ENCODE measurements around the gene RAB43. TPM values are rescaled to one million over a fixed set of nuclear protein-coding genes. Genes with fewer than 3 reads are reported as not detected.

RAB43 gene
- total and polyA plus RNA-seq, 7 experiments from 2014 or later: 27.2 to 122 (median 59.4) TPM

DNA sequence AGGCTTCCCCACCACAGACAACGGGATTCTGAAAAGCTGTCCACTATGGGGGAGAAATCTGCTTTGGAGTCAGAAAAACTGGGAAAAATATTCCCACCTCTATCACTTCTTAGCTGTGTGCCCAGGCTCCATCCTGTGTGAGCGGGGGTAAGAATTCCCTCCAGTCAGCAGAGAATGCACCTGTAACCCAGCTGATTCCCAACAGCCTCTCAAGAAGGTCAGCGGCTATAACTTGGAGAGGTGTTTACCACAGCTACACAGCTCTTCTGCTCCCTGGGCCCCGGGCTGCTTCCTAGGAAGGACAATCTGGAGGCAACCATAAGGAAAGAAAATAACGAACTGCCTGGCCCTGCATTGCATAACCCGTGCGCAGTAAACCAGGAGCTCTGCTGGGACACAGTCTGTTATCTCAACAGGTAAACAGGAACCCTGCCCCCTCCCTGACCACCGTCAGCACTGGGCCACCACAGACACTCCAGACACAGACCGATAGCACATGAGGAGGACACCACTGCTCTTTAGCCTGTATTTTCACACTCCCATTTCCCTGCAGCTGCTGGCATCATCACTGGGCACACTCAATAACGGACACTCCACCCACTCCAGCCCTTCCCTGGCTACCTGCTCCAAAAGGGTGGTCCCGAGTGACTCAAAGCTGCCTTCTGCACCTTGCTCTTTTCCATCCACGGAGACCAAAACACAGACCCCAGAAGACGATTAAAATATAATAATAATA lies 2.1 kb downstream of the RAB43 start:
- Mint-ChIP-seq H3K4me3 (peak overlapping the region; percentile 86 to 99 (median 98)), H3K36me3 (peaks cover 6 to 43% (median 39%) of the 10 kb centered on the region in 5 donors), H3K4me1 (peaks cover 26 to 64% (median 48%) of the 10 kb centered on the region in 7 donors), H3K9me3 (no peaks in the 10 kb centered on the region), H3K27ac (peak overlapping the region; percentile 91 to 100 (median 97)), H3K27me3 (no peaks in the 10 kb centered on the region)
- POLR2A ChIA-PET: interaction anchor here (0.7 to 8.9 kb wide), 25 partner anchors 10 to 197 kb away, joined by 3 to 111 read pairs (median 7); partner anchors contain the start of genes CFAP92, CNBP and COPG1
- ATAC-seq (no peak), DNase-seq (peak in 1 of 9 donors; percentile 35)
- Histone ChIP-seq H3K27ac (ENCODE audit: low read depth, low read length) (peak overlapping the region; percentile 83), H3K9me3 (ENCODE audit: control insufficient read depth in 2 of 3, low read length in 3 of 3) (no peaks in the 10 kb centered on the region), H3K27me3 (ENCODE audit: control insufficient read depth in 2 of 2, insufficient read depth in 2 of 2, low read length in 2 of 2) (no peaks in the 10 kb centered on the region), H3K4me3 (ENCODE audit: low read length) (peak overlapping the region; percentile 95), H3K4me1 (ENCODE audit: control insufficient read depth in 2 of 2, insufficient read depth in 2 of 2, low read length in 2 of 2) (peaks cover 32 to 39% of the 10 kb centered on the region in 2 donors), H3K36me3 (ENCODE audit: control insufficient read depth in 2 of 3, insufficient read depth in 3 of 3, low read length in 3 of 3) (peaks cover 0 to 27% (median 6%) of the 10 kb centered on the region in 3 experiments)
- CTCF ChIA-PET: interaction anchor here (0.8 to 3.9 kb wide), 15 partner anchors 11 to 197 kb away, joined by 3 to 47 read pairs (median 3); no protein-coding TSS in a partner anchor
- intact Hi-C loops (cut with micrococcal nuclease): loop anchor here (1.0 to 10.0 kb wide), 25 partner anchors 7 to 503 kb away; partner anchors contain the start of genes ACAD9 (in 2 of the 2), CNBP (in 2 of the 2), COPG1 (in 2 of the 2) and HMCES (in 2 of the 2)

DNA sequence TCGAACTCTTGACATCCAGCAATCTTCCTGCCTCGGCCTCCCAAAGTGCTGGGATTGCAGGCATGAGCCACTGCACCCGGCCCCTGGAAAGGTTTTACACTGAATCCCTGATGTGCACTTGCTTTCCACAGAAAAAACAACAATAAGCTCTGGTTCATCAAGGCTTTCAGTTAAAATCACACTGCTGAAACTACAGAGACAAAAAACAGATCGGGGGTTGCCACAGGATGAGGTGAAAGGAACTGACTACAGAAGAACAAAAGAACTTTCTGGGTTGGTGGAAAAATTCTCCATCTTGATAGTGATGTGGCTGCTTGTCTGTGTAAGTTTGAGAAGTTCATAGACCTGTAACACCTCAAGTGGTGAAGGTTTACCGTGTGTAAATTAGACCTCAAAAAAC lies 2.9 kb downstream of the RAB43 start:
- CTCF ChIA-PET: interaction anchor here (0.6 to 3.9 kb wide), 12 partner anchors 13 to 149 kb away, joined by 3 to 47 read pairs (median 3); no protein-coding TSS in a partner anchor
- peak; percentile 60 for ATAC-seq
- Histone ChIP-seq H3K4me1 (ENCODE audit: control insufficient read depth in 2 of 2, insufficient read depth in 2 of 2, low read length in 2 of 2) (peaks cover 32 to 47% of the 10 kb centered on the region in 2 donors), H3K27ac (ENCODE audit: low read depth, low read length) (peak overlapping the region; percentile 83), H3K36me3 (ENCODE audit: control insufficient read depth in 2 of 3, insufficient read depth in 3 of 3, low read length in 3 of 3) (peaks cover 0 to 32% (median 6%) of the 10 kb centered on the region in 3 experiments), H3K4me3 (ENCODE audit: low read length) (peak overlapping the region; percentile 95), H3K27me3 (ENCODE audit: control insufficient read depth in 2 of 2, insufficient read depth in 2 of 2, low read length in 2 of 2) (no peaks in the 10 kb centered on the region), H3K9me3 (ENCODE audit: control insufficient read depth in 2 of 3, low read length in 3 of 3) (no peaks in the 10 kb centered on the region)
- Mint-ChIP-seq H3K27ac (peak overlapping the region; percentile 91 to 100 (median 97)), H3K36me3 (peaks cover 9 to 47% (median 42%) of the 10 kb centered on the region in 5 donors), H3K9me3 (no peaks in the 10 kb centered on the region), H3K27me3 (no peaks in the 10 kb centered on the region), H3K4me3 (peak overlapping the region; percentile 86 to 99 (median 98)), H3K4me1 (peaks cover 34 to 72% (median 56%) of the 10 kb centered on the region in 7 donors)
- DNase-seq: peak in 8 of 9 donors; percentile 30 to 94 (median 91)
- intact Hi-C loops (cut with micrococcal nuclease): loop anchor here (1.0 to 5.0 kb wide), 6 partner anchors 14 to 131 kb away; partner anchors contain the start of genes CNBP (in 1 of the 2) and COPG1 (in 1 of the 2)
- POLR2A ChIA-PET: interaction anchor here (0.6 to 8.9 kb wide), 26 partner anchors 9 to 331 kb away, joined by 3 to 111 read pairs (median 4); partner anchors contain the start of genes CFAP92, CNBP, COPG1 and GP9

DNA sequence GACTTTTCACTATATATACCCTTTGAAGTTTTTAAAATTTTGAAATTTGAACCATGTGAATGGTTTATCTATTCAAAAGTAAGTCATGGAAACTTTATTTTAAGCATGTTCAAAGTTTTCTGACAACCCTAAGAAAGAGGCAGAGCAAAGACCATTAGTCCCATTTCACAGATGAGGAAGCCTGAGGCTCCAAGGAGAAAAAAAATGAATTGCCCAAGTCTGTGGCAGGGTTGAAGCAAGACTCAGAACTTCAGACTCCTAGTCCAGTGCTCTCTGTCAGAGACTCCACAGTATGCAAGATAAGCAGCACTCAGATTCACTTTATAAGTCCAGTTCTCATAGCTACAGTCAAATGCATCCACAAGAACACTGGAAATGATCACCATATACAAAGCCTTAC lies 4.5 kb downstream of the RAB43 start:
- ChIA-PET CTCF (interaction anchor here (1.1 to 3.9 kb wide), 5 partner anchors 15 to 147 kb away, joined by 3 to 47 read pairs (median 6); no protein-coding TSS in a partner anchor), POLR2A (interaction anchor here (0.9 to 8.9 kb wide), 11 partner anchors 7 to 238 kb away, joined by 3 to 111 read pairs (median 60); partner anchors contain the start of genes ACAD9, CNBP and COPG1)
- H3K27me3 ChIP-seq (ENCODE audit: control insufficient read depth in 2 of 2, insufficient read depth in 2 of 2, low read length in 2 of 2): no peaks in the 10 kb centered on the region
- H3K4me3 Mint-ChIP-seq: peak overlapping the region; percentile 70 to 99 (median 94)
- H3K27ac Mint-ChIP-seq: peak overlapping the region; percentile 91 to 100 (median 97)
- intact Hi-C loops (cut with micrococcal nuclease): loop anchor here in 1 of 2 donors (2.0 to 5.0 kb wide), 2 partner anchors 14 to 35 kb away; no protein-coding TSS in a partner anchor
- no peaks in the 10 kb centered on the region for H3K27me3 Mint-ChIP-seq
- no peak for ATAC-seq
- H3K4me3 ChIP-seq (ENCODE audit: low read length): peak overlapping the region; percentile 95
- no peak for DNase-seq
- peak overlapping the region; percentile 83 for H3K27ac ChIP-seq (ENCODE audit: low read depth, low read length)
- peaks cover 9 to 52% (median 44%) of the 10 kb centered on the region in 5 donors for H3K36me3 Mint-ChIP-seq
- no peaks in the 10 kb centered on the region for H3K9me3 ChIP-seq (ENCODE audit: control insufficient read depth in 2 of 3, low read length in 3 of 3)
- H3K36me3 ChIP-seq (ENCODE audit: control insufficient read depth in 2 of 3, insufficient read depth in 3 of 3, low read length in 3 of 3): peaks cover 0 to 37% (median 6%) of the 10 kb centered on the region in 3 experiments
- peaks cover 35 to 73% (median 63%) of the 10 kb centered on the region in 7 donors for H3K4me1 Mint-ChIP-seq
- peaks cover 32 to 60% of the 10 kb centered on the region in 2 donors for H3K4me1 ChIP-seq (ENCODE audit: control insufficient read depth in 2 of 2, insufficient read depth in 2 of 2, low read length in 2 of 2)
- H3K9me3 Mint-ChIP-seq: no peaks in the 10 kb centered on the region

DNA sequence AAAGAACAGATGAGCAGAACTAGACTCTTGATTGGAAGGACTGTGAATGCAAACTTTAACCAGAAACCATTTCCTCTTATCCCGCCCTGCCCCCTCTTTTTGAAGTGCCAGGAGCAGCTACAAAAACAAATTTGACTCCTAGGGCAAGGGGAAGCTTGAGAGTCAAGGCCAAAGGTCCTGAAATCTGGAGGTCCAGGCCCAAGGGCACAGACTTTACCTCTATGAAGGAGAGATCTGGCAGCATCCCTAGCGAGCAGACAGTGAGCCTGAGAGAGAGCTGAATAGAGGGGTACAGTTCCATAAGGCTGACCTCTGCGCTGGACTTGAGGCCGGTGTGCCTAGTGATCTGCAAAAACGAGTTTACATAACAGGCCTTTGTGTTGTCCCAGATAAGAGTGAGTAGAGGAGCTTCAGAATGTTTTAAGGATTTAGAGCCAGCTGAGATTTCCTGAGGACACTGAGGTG lies 5.1 kb downstream of the RAB43 start:
- H3K4me3 ChIP-seq (ENCODE audit: low read length): peak overlapping the region; percentile 24
- peaks cover 0 to 37% (median 6%) of the 10 kb centered on the region in 3 experiments for H3K36me3 ChIP-seq (ENCODE audit: control insufficient read depth in 2 of 3, insufficient read depth in 3 of 3, low read length in 3 of 3)
- peak overlapping the region; percentile 83 for H3K27ac ChIP-seq (ENCODE audit: low read depth, low read length)
- peaks cover 9 to 52% (median 46%) of the 10 kb centered on the region in 5 donors for H3K36me3 Mint-ChIP-seq
- no peaks in the 10 kb centered on the region for H3K9me3 ChIP-seq (ENCODE audit: control insufficient read depth in 2 of 3, low read length in 3 of 3)
- H3K27me3 Mint-ChIP-seq: no peaks in the 10 kb centered on the region
- peaks cover 36 to 72% (median 69%) of the 10 kb centered on the region in 7 donors for H3K4me1 Mint-ChIP-seq
- no peaks in the 10 kb centered on the region for H3K9me3 Mint-ChIP-seq
- no peaks in the 10 kb centered on the region for H3K27me3 ChIP-seq (ENCODE audit: control insufficient read depth in 2 of 2, insufficient read depth in 2 of 2, low read length in 2 of 2)
- POLR2A ChIA-PET: interaction anchor here (0.6 to 8.9 kb wide), 13 partner anchors 7 to 237 kb away, joined by 3 to 111 read pairs (median 3); partner anchors contain the start of genes ACAD9, CNBP and COPG1
- CTCF ChIA-PET: interaction anchor here (0.8 to 2.5 kb wide), 6 partner anchors 15 to 146 kb away, joined by 3 to 9 read pairs (median 4); no protein-coding TSS in a partner anchor
- ATAC-seq (no peak), DNase-seq (peak in 7 of 9 donors; percentile 32 to 61 (median 57))
- H3K4me1 ChIP-seq (ENCODE audit: control insufficient read depth in 2 of 2, insufficient read depth in 2 of 2, low read length in 2 of 2): peaks cover 32 to 65% of the 10 kb centered on the region in 2 donors
- intact Hi-C loops (cut with micrococcal nuclease): loop anchor here (1.0 to 5.0 kb wide), 3 partner anchors 10 to 34 kb away; no protein-coding TSS in a partner anchor
- peak overlapping the region; percentile 86 to 99 (median 94) for H3K4me3 Mint-ChIP-seq
- peak overlapping the region; percentile 90 to 100 (median 96) for H3K27ac Mint-ChIP-seq

DNA sequence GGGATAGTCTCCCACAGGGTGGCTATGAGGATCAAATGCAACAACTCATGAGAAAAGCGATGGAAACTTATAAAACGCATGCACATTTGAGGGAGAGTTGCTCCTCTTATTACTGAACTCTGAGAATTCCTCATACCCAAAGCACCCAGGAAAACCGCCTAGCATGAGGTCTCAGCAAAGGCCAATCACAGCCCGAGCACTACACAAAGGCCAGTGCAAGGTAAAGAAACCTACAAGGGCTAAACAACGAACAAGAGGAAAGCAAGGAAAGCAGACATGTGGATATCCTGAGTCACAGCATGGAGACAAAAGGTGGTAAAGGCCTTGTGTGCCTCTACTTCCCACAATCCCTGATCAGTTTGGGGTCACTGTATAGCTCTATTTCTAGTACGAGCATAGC lies 7.1 kb downstream of the RAB43 start:
- ChIA-PET POLR2A (interaction anchor here (0.9 to 3.8 kb wide), 5 partner anchors 11 to 120 kb away, joined by 3 to 22 read pairs (median 3); no protein-coding TSS in a partner anchor), CTCF (no interaction called here)
- no peak for ATAC-seq
- Histone ChIP-seq H3K4me1 (ENCODE audit: control insufficient read depth in 2 of 2, insufficient read depth in 2 of 2, low read length in 2 of 2) (peaks cover 27 to 82% of the 10 kb centered on the region in 2 donors), H3K27ac (ENCODE audit: low read depth, low read length) (peak overlapping the region; percentile 83), H3K36me3 (ENCODE audit: control insufficient read depth in 2 of 3, insufficient read depth in 3 of 3, low read length in 3 of 3) (peaks cover 0 to 20% (median 6%) of the 10 kb centered on the region in 3 experiments), H3K27me3 (ENCODE audit: control insufficient read depth in 2 of 2, insufficient read depth in 2 of 2, low read length in 2 of 2) (no peaks in the 10 kb centered on the region), H3K4me3 (ENCODE audit: low read length) (no peak overlapping the region), H3K9me3 (ENCODE audit: control insufficient read depth in 2 of 3, low read length in 3 of 3) (no peaks in the 10 kb centered on the region)
- Mint-ChIP-seq H3K27me3 (no peaks in the 10 kb centered on the region), H3K4me3 (peak overlapping the region; percentile 46 to 95 (median 75)), H3K27ac (peak overlapping the region; percentile 56 to 97 (median 93)), H3K9me3 (no peaks in the 10 kb centered on the region), H3K4me1 (peaks cover 42 to 91% (median 83%) of the 10 kb centered on the region in 7 donors), H3K36me3 (peaks cover 9 to 54% (median 50%) of the 10 kb centered on the region in 5 donors)
- intact Hi-C loops (cut with micrococcal nuclease): no loop called here
- no peak for DNase-seq

Data from naive thymus-derived CD4-positive, alpha-beta T cell (primary cell).